ENCODE results near the gene DNAJC24.

DNA sequence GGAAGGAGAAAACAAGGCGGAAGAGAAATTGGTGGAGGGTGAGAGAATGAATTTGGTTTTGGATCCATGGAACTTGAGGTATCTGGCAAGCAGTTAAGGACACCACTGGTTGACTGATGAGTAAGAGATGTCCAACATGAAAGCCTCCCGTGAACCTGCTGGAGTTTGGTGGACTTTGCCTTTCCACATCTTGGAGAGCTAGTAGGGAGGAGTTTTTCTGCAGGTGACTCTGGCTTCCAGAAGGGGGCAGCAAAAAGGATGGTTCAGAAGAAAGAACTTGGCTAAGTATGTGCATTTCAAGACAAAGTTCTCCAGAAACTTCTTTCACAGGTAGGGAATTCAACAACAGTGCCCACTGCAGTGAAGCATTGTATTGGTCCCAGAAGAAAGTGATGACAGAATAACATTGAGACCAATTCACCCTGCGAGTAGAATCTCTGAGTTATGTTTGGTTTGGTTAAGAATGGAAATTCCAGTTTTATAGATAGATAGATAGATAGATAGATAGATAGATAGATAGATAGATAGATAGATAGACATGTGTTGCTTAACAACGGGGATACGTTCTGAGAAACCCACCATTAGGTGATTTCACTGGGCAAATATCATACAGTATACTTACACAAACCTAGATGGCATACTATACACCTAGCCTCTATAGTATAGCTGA, 28.6 kb upstream of the DNAJC24 start:
- TF ChIP-seq, protein P1, sequence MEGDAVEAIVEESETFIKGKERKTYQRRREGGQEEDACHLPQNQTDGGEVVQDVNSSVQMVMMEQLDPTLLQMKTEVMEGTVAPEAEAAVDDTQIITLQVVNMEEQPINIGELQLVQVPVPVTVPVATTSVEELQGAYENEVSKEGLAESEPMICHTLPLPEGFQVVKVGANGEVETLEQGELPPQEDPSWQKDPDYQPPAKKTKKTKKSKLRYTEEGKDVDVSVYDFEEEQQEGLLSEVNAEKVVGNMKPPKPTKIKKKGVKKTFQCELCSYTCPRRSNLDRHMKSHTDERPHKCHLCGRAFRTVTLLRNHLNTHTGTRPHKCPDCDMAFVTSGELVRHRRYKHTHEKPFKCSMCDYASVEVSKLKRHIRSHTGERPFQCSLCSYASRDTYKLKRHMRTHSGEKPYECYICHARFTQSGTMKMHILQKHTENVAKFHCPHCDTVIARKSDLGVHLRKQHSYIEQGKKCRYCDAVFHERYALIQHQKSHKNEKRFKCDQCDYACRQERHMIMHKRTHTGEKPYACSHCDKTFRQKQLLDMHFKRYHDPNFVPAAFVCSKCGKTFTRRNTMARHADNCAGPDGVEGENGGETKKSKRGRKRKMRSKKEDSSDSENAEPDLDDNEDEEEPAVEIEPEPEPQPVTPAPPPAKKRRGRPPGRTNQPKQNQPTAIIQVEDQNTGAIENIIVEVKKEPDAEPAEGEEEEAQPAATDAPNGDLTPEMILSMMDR (IDR thresholded peaks at IDR 0.05): peak in 1 of 7 experiments; percentile 20
- TF ChIP-seq POLR2A (IDR thresholded peaks at IDR 0.05) (no peak), EP300 (IDR thresholded peaks at IDR 0.05) (no peak), POLR2AphosphoS5 (IDR thresholded peaks at IDR 0.05) (no peak)
